Tibial nerve (tissue), 4 donors: ENCODE measurements around the gene TSPAN5. TPM values are rescaled to one million over a fixed set of nuclear protein-coding genes. Genes with fewer than 3 reads are reported as not detected.

ENCODE experiments used
- DNase-seq, 2 donors: peaks; one replicate each; pipeline ENCODE4 v3.0.0-alpha.2; 2019; ENCODE audit warnings: low spot score in 2 of 2
- H3K27ac ChIP-seq, 4 donors: fragments of 200-600 bp; sonication (generic) in 3 of 4; one replicate each; pipeline ENCODE4 v1.5.1; 2017 to 2019; ENCODE audit warnings: mild to moderate bottlenecking in 1 of 4
- H3K27me3 ChIP-seq, 2 donors: fragments of 200-600 bp; sonication (generic) in 1 of 2; one replicate each; pipeline versions ENCODE4 v1.5.1 to v1.6.0; 2017 to 2019
- H3K36me3 ChIP-seq, 3 donors: fragments of 200-600 bp; sonication (generic); one replicate each; pipeline ENCODE4 v1.5.1; 2018 to 2019
- H3K4me1 ChIP-seq, 4 donors: fragments of 200-600 bp; sonication (generic) in 3 of 4; one replicate each; pipeline ENCODE4 v1.5.1; 2017 to 2019
- H3K4me3 ChIP-seq, 4 donors: fragments of 200-600 bp; sonication (generic) in 3 of 4; one replicate each; pipeline ENCODE4 v1.5.1; 2017 to 2019; ENCODE audit warnings: mild to moderate bottlenecking in 1 of 4, moderate library complexity in 1 of 4
- H3K9me3 ChIP-seq, 4 donors: fragments of 200-600 bp; sonication (generic) in 3 of 4; one replicate each; pipeline ENCODE4 v1.5.1; 2017 to 2019
- CTCF ChIP-seq, 5 experiments: fragments of 200-600 bp in 3 of 5; fragments of 450-650 bp in 2 of 5; sonication (generic) in 3 of 5; IDR thresholded peaks; one replicate each; pipeline ENCODE4 v1.5.1; 2016 to 2019; ENCODE audit warnings: antibody characterized with exemption in 5 of 5, mild to moderate bottlenecking in 3 of 5, moderate library complexity in 2 of 5
- EP300 ChIP-seq, 2 donors: sonication (generic); formaldehyde crosslinking; IDR thresholded peaks; one replicate each; pipeline ENCODE4 v1.6.1; 2017; ENCODE audit warnings: antibody characterized with exemption in 2 of 2, mild to moderate bottlenecking in 1 of 2
- POLR2A ChIP-seq, 2 donors: fragments of 450-650 bp; IDR thresholded peaks; one replicate each; pipeline ENCODE4 v1.6.1; 2017; ENCODE audit warnings: antibody characterized with exemption in 2 of 2, mild to moderate bottlenecking in 2 of 2, moderate library complexity in 2 of 2
- WGBS, 2 donors: methylation state at CpG; one replicate each; pipeline ENCODE4 v1.1.5; 2018; 5-methylcytosine and 5-hydroxymethylcytosine counted together
- total RNA-seq, 4 donors: library from RNA; depleted of rRNA; stranded (reverse); fragments of >200 nt; gene quantifications; one replicate each; pipeline ENCODE4 v1.1.0, GENCODE V29; 2016

The TSPAN5 gene
- total RNA-seq, 4 donors from 2014 or later = 15.3 to 30.8 (median 25.6) TPM

DNA sequence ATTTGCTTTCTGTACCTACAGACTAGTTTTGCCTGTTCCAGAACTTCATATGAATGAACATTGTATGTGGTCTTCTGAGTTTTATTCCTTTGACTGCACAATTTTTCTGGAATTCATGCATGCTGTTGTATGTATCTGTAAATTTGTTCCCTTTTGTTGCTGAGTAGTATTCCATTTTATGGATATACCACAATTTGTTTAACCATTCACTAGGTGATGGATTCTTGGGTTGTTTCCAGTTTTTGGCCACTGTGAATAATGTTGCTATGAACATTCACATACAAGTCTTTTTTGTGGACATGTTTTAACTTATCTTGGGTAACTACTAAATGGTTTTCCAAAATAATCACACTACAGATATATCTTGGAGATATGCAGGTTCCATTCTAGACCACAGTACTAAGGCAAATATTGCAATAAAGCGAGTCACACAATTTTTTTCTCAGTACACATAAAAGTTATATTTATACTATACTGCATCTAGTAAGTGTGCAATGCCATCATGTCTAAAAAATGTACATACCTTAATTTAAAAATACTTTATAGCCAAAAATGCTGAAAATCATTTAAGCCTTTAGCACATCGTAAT lies 58.7 kb downstream of the TSPAN5 start:
- no peak for DNase-seq
- Histone ChIP-seq H3K4me3 (no peak overlapping the region), H3K36me3 (no peaks in the 10 kb centered on the region), H3K27ac (no peak overlapping the region), H3K4me1 (no peaks in the 10 kb centered on the region), H3K27me3 (no peaks in the 10 kb centered on the region), H3K9me3 (peaks cover 0 to 7% (median 0%) of the 10 kb centered on the region in 4 donors)
- 96% methylated on average over 2 of the region's 2 CpGs for WGBS, 2 donors
- TF ChIP-seq EP300 (IDR thresholded peaks at IDR 0.05) (no peak), CTCF (IDR thresholded peaks at IDR 0.05) (no peak), POLR2A (IDR thresholded peaks at IDR 0.05) (no peak)

GRCh38 chr4:98586962-98587354 lies 71.5 kb downstream of the TSPAN5 start:
- Histone ChIP-seq H3K27me3 (no peaks in the 10 kb centered on the region), H3K4me3 (no peak overlapping the region), H3K36me3 (no peaks in the 10 kb centered on the region), H3K9me3 (no peaks in the 10 kb centered on the region), H3K4me1 (peaks cover 0 to 16% (median 3%) of the 10 kb centered on the region in 4 donors), H3K27ac (peak overlapping the region in 2 of 4 donors; percentile 10 to 20)
- TF ChIP-seq EP300 (IDR thresholded peaks at IDR 0.05) (no peak), CTCF (IDR thresholded peaks at IDR 0.05) (no peak), POLR2A (IDR thresholded peaks at IDR 0.05) (no peak)
- WGBS, 2 donors = 50 to 55% methylated on average over 6 of the region's 6 CpGs
- DNase-seq = no peak

- peak overlapping the region in 2 of 4 donors; percentile 10 to 20 for H3K27ac ChIP-seq
Observed at GRCh38 chr4:98586291-98586961, 72.0 kb downstream of the TSPAN5 start.

DNA sequence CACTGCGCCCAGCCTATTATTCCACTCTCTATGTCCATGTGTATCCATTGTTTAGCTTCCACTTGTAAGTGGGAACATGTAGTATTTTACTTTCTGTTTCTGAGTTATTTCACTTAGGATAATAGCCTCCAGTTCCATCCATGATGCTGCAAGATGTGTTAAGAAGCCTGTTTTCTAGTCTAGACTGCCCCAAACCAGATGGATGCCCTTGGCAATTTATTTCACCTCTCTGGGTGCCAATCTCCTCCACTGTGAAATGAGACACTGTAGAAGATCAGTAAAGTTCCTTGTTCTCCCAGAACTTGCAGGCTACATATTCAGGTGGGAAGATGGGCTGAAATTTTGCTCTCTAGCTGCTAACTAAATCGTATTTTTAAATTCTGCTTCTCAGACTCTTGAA lies 72.8 kb downstream of the TSPAN5 start:
- Histone ChIP-seq H3K36me3 (no peaks in the 10 kb centered on the region), H3K4me1 (peaks cover 0 to 25% (median 10%) of the 10 kb centered on the region in 4 donors), H3K4me3 (no peak overlapping the region), H3K27ac (peak overlapping the region in 1 of 4 donors; percentile 20), H3K27me3 (no peaks in the 10 kb centered on the region), H3K9me3 (no peaks in the 10 kb centered on the region)
- no peak for TF ChIP-seq CTCF (IDR thresholded peaks at IDR 0.05)
- no peak for TF ChIP-seq EP300 (IDR thresholded peaks at IDR 0.05)
- no peak for TF ChIP-seq POLR2A (IDR thresholded peaks at IDR 0.05)
- 84 to 94% methylated on average over 2 of the region's 2 CpGs for WGBS, 2 donors
- DNase-seq = no peak

More at GRCh38 chr4:98586291-98586961, 72.0 kb downstream of the TSPAN5 start:
- no peak for DNase-seq
- Histone ChIP-seq H3K4me1 (peaks cover 0 to 17% (median 4%) of the 10 kb centered on the region in 4 donors), H3K27me3 (no peaks in the 10 kb centered on the region), H3K4me3 (no peak overlapping the region), H3K36me3 (no peaks in the 10 kb centered on the region), H3K9me3 (no peaks in the 10 kb centered on the region)
- TF ChIP-seq POLR2A (IDR thresholded peaks at IDR 0.05) = no peak
- no peak for TF ChIP-seq CTCF (IDR thresholded peaks at IDR 0.05)
- no peak for TF ChIP-seq EP300 (IDR thresholded peaks at IDR 0.05)
- WGBS, 2 donors = 52 to 57% methylated on average over 5 of the region's 5 CpGs

GRCh38 chr4:98584265-98584664 lies 74.1 kb downstream of the TSPAN5 start:
- Histone ChIP-seq H3K36me3 (no peaks in the 10 kb centered on the region), H3K4me3 (no peak overlapping the region), H3K27me3 (no peaks in the 10 kb centered on the region), H3K4me1 (peaks cover 0 to 32% (median 13%) of the 10 kb centered on the region in 4 donors), H3K9me3 (no peaks in the 10 kb centered on the region), H3K27ac (no peak overlapping the region)
- WGBS, 2 donors = 95 to 100% methylated on average over 1 of the region's 1 CpG
- TF ChIP-seq POLR2A (IDR thresholded peaks at IDR 0.05) (no peak), CTCF (IDR thresholded peaks at IDR 0.05) (no peak), EP300 (IDR thresholded peaks at IDR 0.05) (no peak)
- no peak for DNase-seq
